Tibial nerve (tissue), 4 donors: ENCODE results near the gene SPATA24.

ENCODE experiments used
- CTCF ChIP-seq, 5 experiments: fragments of 200-600 bp in 3 of 5; fragments of 450-650 bp in 2 of 5; sonication (generic) in 3 of 5; IDR thresholded peaks; one replicate each; pipeline ENCODE4 v1.5.1; 2016 to 2019; ENCODE audit warnings: antibody characterized with exemption in 5 of 5, mild to moderate bottlenecking in 3 of 5, moderate library complexity in 2 of 5
- EP300 ChIP-seq, 2 donors: sonication (generic); formaldehyde crosslinking; IDR thresholded peaks; one replicate each; pipeline ENCODE4 v1.6.1; 2017; ENCODE audit warnings: antibody characterized with exemption in 2 of 2, mild to moderate bottlenecking in 1 of 2
- POLR2A ChIP-seq, 2 donors: fragments of 450-650 bp; IDR thresholded peaks; one replicate each; pipeline ENCODE4 v1.6.1; 2017; ENCODE audit warnings: antibody characterized with exemption in 2 of 2, mild to moderate bottlenecking in 2 of 2, moderate library complexity in 2 of 2

- TF ChIP-seq POLR2A (IDR thresholded peaks at IDR 0.05) (no peak), CTCF (IDR thresholded peaks at IDR 0.05) (no peak), EP300 (IDR thresholded peaks at IDR 0.05) (no peak)
Measured at GRCh38 chr5:139431706-139432105, 27.8 kb upstream of the SPATA24 start.
